Mucosa of descending colon (tissue), 3 donors: ENCODE data around the gene ARHGAP26. TPM values are rescaled to one million over a fixed set of nuclear protein-coding genes. Genes with fewer than 3 reads are reported as not detected.

Experiments
- ATAC-seq: fragments of 200-7000 bp; cut with Tn5 transposase; one replicate; pipeline ENCODE4 v1.9.1; 2020; ENCODE audit warnings: mild to moderate bottlenecking, moderate library complexity
- DNase-seq, 3 donors: peaks; one replicate each; pipeline ENCODE4 v3.0.0-alpha.2; 2020
- H3K36me3 ChIP-seq: fragments of 200-600 bp; one replicate; pipeline ENCODE4 v1.8.0; 2021; ENCODE audit warnings: low read depth, mild to moderate bottlenecking
- H3K4me1 ChIP-seq: fragments of 200-600 bp; one replicate; pipeline ENCODE4 v1.8.0; 2021; ENCODE audit warnings: low read depth, mild to moderate bottlenecking
- H3K4me3 ChIP-seq: fragments of 200-600 bp; one replicate; pipeline ENCODE4 v1.8.0; 2021; ENCODE audit warnings: mild to moderate bottlenecking
- H3K9me3 ChIP-seq: fragments of 200-600 bp; one replicate; pipeline ENCODE4 v1.8.0; 2021; ENCODE audit warnings: mild to moderate bottlenecking
- intact Hi-C, 2 donors: fragments of 100-400 bp; cut with DNase I in 1 of 2; cut with micrococcal nuclease in 1 of 2; formaldehyde crosslinking; loops; one replicate each; pipeline versions ENCODE4 v1.11.0 to v1.11.1; 2022; cut with DNase I, micrococcal nuclease
- total RNA-seq, 3 donors: library from RNA; stranded (reverse); fragmentation: NEBNext Ultra II Directional in 2 of 3; extraction: Animal tissue kit (Norgen Biotek cat#: 25700) in 2 of 3; gene quantifications; one replicate each; pipeline versions ENCODE4 v1.2.1 to v1.2.4, GENCODE V29; 2021 to 2023
- TF ChIP-seq, protein P1 (sequence below): fragments of 200-600 bp; IDR thresholded peaks from one replicate; pipeline ENCODE4 v1.8.0; 2022; ENCODE audit warnings: antibody characterized with exemption, mild to moderate bottlenecking
- donor health status: DM: no; HTN: no; CAD: no; lungs with moderate emphysema.
- donor health status: DM: no; HTN: no; CAD: no.
- donor health status: DM: no; HTN: yes; CAD: no.

The ARHGAP26 gene
- total RNA-seq, 3 donors from 2014 or later, result 52.9 to 96.0 (median 67.8) TPM

DNA sequence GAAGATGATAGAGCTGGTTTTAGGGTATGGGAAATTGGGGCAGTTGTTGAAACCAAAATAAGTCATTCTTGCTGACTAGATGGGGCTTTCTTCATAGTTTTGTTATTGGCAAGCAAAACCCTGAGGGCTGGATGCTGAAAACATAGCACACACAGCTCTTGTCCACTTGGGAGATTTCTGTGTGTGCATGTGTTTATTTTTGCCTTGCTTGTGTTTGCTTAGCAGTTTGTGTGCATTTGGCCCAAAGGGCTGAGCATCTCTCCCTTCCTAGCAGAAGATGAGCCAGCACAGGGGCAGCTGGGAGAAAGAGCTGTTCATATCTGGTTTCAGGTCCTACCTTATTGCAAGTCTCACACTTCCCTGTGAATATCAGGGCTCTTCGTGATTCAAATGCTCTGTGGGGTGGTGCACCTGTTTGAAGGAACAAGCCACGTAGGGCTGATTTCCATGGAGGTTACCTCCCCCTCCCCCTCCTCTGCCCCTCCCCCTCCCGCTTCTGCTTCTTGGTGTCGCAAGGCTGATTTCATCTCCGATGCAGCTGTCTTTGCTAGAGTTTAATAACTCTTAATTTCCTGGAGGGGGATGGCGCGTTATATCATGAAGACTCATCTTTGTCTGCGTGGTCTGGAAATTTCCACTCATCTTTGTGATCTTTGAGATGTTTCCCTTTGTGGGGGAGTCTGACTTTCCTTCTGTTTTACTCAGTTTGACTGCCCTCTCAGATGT is 296.5 kb downstream of the ARHGAP26 start:
- TF ChIP-seq, protein P1, sequence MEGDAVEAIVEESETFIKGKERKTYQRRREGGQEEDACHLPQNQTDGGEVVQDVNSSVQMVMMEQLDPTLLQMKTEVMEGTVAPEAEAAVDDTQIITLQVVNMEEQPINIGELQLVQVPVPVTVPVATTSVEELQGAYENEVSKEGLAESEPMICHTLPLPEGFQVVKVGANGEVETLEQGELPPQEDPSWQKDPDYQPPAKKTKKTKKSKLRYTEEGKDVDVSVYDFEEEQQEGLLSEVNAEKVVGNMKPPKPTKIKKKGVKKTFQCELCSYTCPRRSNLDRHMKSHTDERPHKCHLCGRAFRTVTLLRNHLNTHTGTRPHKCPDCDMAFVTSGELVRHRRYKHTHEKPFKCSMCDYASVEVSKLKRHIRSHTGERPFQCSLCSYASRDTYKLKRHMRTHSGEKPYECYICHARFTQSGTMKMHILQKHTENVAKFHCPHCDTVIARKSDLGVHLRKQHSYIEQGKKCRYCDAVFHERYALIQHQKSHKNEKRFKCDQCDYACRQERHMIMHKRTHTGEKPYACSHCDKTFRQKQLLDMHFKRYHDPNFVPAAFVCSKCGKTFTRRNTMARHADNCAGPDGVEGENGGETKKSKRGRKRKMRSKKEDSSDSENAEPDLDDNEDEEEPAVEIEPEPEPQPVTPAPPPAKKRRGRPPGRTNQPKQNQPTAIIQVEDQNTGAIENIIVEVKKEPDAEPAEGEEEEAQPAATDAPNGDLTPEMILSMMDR, result no peak
- Histone ChIP-seq H3K9me3 (peaks cover 2% of the 10 kb centered on the region), H3K36me3 (no peaks in the 10 kb centered on the region), H3K4me3 (no peak overlapping the region), H3K4me1 (no peaks in the 10 kb centered on the region)
- ATAC-seq (peak; percentile 49), DNase-seq (peak in 2 of 3 donors; percentile 32 to 44)
- intact Hi-C loops, result no loop called here

DNA sequence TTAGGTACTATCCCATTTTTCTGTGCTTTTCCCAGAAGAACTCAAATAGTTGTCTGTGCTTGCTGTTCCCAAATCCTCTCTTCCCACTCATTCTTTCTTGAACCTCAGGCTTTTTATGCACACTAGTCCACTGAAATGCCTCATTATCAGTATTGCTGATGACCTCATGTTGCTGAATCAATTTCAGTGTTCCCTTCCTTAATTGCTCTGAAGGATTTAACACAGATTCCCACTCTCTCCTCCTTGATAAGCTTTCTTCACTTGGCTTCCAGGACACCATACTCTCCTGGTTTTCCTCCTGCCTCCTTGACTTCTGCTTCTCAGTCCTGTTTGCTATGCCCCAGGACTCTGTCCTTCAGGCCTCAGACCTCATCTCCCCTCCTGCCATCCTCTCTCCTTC is 298.5 kb downstream of the ARHGAP26 start:
- Histone ChIP-seq H3K4me3 (no peak overlapping the region), H3K36me3 (no peaks in the 10 kb centered on the region), H3K4me1 (no peaks in the 10 kb centered on the region), H3K9me3 (peaks cover 5% of the 10 kb centered on the region)
- TF ChIP-seq, protein P1, result no peak
- intact Hi-C loops, result no loop called here
- DNase-seq, result no peak
- ATAC-seq, result no peak

DNA sequence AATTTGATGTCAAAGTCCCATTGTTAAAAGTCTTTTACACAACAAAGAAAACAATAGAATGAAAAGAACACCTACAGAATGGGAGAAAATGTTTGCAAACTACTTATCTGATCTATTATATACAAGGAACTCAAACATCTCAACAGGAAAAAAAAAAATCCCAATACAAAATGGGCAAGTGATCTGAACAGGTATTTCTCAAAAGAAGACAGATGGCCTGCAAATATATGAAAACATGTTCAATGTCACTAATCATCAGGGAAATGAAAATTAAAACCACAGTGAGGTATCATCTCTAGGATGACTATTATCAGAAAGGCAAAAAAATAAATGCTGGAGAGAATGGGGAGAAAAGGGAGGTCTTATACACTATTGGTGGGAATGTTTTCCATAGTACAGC is 301.8 kb downstream of the ARHGAP26 start:
- Histone ChIP-seq H3K4me3 (no peak overlapping the region), H3K36me3 (no peaks in the 10 kb centered on the region), H3K9me3 (peaks cover 5% of the 10 kb centered on the region), H3K4me1 (no peaks in the 10 kb centered on the region)
- intact Hi-C loops, result no loop called here
- DNase-seq (no peak), ATAC-seq (no peak)
- TF ChIP-seq, protein P1, result no peak

DNA sequence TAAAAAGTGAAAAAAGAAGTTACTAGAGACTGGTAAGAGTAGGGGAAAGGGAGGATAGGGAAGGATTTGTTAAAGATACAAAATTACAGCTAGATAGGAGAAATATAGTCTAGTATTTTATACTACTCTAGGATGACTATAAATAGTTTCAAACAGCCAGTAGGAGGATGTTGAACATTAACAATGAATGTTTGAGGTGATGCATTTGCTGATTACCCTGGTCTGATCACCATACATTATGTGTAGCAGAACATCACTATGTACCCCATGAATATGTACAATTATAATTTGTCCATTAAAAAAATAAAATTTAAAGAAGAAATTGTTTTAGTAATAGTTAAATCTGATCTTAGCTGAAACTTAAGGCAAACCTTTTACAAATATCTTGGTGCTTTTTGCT is 302.6 kb downstream of the ARHGAP26 start:
- no peak for ATAC-seq
- TF ChIP-seq, protein P1, result no peak
- intact Hi-C loops, result no loop called here
- peaks cover 5% of the 10 kb centered on the region for H3K9me3 ChIP-seq
- H3K4me1 ChIP-seq, result no peaks in the 10 kb centered on the region
- no peaks in the 10 kb centered on the region for H3K36me3 ChIP-seq
- H3K4me3 ChIP-seq, result no peak overlapping the region
- DNase-seq, result no peak

DNA sequence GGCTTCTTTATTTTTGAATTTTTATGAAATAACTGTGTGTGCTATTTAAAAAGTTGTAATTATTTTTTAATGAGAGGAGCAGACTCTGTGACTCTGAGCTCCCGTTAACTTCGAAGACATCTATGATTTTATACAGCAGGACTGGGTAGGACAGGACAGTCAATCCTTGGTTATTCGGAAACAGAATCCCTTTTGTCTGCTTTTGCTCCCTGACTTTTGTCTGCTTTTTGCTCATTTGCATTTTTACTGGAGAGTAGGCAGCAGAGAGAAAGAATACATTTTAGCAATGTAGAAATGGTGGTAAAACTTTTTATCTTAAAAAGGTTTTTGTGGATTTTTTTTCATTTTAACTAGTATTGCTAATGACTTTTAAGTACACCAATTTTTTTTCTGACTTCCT is 303.6 kb downstream of the ARHGAP26 start:
- Histone ChIP-seq H3K4me1 (no peaks in the 10 kb centered on the region), H3K36me3 (no peaks in the 10 kb centered on the region), H3K9me3 (peaks cover 5% of the 10 kb centered on the region), H3K4me3 (no peak overlapping the region)
- DNase-seq (no peak), ATAC-seq (no peak)
- TF ChIP-seq, protein P1, result no peak
- intact Hi-C loops, result no loop called here
